ENCODE data around the gene SLC12A3.

Gene SLC12A3

GRCh38 chr16:56916571-56917403, 51.8 kb downstream of the SLC12A3 start:
- H3K27ac ChIP-seq: peak overlapping the region; percentile 35 to 67
- no peak overlapping the region for H3K4me3 ChIP-seq
- TF ChIP-seq CTCF (IDR thresholded peaks at IDR 0.05): no peak
- no peak for DNase-seq (ENCODE audit: low spot score)

GRCh38 chr16:56918467-56919012, 53.5 kb downstream of the SLC12A3 start:
- Histone ChIP-seq H3K27ac (no peak overlapping the region), H3K4me3 (no peak overlapping the region)
- no peak for TF ChIP-seq CTCF (IDR thresholded peaks at IDR 0.05)
- no peak for DNase-seq (ENCODE audit: low spot score)

GRCh38 chr16:56919099-56919800, 54.2 kb downstream of the SLC12A3 start:
- Histone ChIP-seq H3K4me3 (no peak overlapping the region), H3K27ac (no peak overlapping the region)
- DNase-seq (ENCODE audit: low spot score): no peak
- TF ChIP-seq CTCF (IDR thresholded peaks at IDR 0.05): no peak

GRCh38 chr16:56921571-56921970, 56.6 kb downstream of the SLC12A3 start:
- Histone ChIP-seq H3K27ac (no peak overlapping the region), H3K4me3 (no peak overlapping the region)
- no peak for TF ChIP-seq CTCF (IDR thresholded peaks at IDR 0.05)
- no peak for DNase-seq (ENCODE audit: low spot score)

GRCh38 chr16:56923481-56924091, 58.6 kb downstream of the SLC12A3 start:
- H3K27ac ChIP-seq: no peak overlapping the region
- H3K4me3 ChIP-seq: no peak overlapping the region
- TF ChIP-seq CTCF (IDR thresholded peaks at IDR 0.05): no peak
- DNase-seq (ENCODE audit: low spot score): no peak

GRCh38 chr16:56927471-56927870, 62.5 kb downstream of the SLC12A3 start:
- no peak for DNase-seq (ENCODE audit: low spot score)
- no peak for TF ChIP-seq CTCF (IDR thresholded peaks at IDR 0.05)
- H3K4me3 ChIP-seq: no peak overlapping the region
- no peak overlapping the region for H3K27ac ChIP-seq

Measured in coronary artery (tissue), 2 donors.